Stimulated activated naive CD4-positive, alpha-beta T cell treated with Interleukin-2 at 50 U/mL for 16 hours (primary cell): ENCODE measurements around the gene MYRIP.
"Not testable (repeated sequence)": the region's sequence is repeated elsewhere in the genome, so short reads cannot be mapped to it uniquely, and the experiment has no call there.

Experiments
- DNase-seq: peaks from one replicate; lab custom pipeline; 2025; lab: John Stamatoyannopoulos, UW

The MYRIP gene

GRCh38 chr3:39808467-39809180, 785 bp upstream of the MYRIP start:
- no peak for DNase-seq

DNA sequence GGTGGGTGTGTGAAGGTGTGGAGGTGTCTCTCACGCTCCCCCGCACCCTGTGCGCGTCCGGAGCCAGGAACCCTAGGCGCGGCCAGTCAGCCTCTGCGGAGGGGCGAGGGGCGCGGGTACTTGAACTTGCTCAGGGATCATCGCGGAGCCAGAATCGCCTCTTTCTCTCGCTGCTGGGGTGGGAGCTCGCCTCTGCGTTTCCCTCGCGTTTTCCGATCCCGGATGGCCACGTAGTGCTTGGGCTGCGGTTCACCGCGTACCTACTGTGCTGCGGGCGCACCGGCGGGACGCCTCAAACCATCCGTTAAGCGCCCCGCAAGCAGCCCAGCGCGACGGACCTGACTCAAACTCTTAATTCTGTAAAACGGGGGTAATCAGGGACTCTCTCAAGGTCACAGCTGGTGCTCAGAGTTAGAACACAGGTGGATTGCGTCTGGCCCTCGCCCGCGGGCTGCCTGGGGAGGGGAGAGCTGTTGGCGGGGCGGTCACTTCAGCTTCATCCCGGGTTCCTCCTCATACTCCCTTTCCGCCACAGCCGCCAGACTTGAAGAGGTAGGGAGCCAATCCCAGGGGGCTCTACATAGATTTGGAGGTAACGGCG, 686 bp downstream of the MYRIP start:
- no peak for DNase-seq

DNA sequence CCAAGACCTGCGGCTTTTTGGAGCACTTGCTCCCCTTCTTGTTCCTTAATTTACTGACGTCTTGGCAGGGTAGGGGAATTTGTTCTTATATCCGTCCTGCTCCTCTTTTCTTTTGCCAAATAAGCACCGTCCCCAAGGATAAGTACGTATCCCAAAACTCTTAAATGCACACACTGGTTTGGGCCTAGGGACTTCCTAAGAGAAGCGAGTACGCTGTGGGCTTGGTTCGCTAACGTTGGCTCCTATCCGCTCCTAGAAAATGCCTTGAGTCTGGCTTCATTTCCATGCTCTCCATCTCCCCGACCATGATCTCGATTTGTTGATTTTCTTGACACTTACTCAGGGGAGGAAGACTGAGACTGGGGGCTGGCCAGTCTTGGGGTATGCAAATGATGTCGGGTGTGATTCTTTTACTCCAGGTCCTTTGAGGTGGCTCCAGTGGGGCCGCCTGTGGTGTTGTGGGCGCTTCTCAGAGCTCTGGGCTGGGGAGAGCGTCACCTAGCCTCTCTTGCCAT, 1.3 kb downstream of the MYRIP start:
- DNase-seq, result no peak

DNA sequence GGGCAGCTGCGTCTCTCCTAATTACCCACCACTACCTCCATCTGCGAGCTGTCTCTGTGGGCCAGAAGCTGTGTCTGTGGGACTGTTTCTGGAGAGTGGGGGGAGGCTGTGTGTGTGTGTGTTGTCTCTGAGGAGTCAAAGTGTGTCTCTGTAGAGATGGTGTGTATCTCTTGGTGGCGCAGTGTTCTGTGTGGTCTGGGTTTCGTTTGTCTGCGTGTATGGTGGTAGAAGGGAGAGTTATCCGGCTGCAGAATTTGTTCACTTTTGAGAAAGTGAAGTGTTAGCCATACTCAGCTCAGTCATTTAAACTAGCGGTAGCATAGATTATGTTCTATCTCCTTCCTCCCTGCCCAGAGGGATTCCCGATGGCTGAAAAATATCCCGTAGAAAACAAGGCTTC, 2.2 kb downstream of the MYRIP start:
- no peak for DNase-seq

DNA sequence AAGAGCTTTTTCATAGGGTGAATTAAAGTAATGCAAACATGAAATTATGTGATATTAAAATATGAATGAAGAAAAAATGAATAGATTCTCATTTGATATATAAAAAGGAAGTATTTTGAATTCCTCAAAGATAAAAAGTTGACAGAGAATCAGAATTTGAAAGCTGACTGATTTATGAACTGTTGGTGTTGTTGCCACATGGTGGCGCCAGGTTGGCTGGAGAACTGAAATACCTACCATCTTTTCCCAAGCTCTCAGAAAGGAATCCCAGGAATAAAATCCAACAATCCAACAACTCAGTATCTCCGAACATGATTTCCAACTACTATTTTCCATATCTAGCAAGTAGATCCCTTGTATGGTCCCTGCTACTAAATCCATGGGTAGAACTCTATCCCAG, 3.1 kb downstream of the MYRIP start:
- no peak for DNase-seq

DNA sequence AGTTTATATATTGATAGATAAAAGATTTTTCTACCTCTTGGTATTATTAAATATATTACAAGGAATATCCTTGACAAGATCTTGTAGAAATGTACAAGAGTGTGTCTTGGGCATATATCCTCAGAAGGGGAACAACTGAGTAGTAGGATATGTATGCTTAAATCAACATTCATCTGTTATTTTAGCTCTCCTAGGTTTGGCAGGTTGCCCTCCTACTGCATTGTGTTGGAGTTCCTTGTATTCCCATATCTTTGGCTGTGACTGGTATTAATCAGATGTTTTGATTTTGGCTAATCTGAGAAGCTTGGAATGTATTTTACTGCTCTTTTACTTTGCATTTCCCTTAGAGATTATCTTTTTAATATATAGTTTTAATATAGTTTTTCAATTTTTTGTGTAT, 4.6 kb downstream of the MYRIP start:
- no peak for DNase-seq

DNA sequence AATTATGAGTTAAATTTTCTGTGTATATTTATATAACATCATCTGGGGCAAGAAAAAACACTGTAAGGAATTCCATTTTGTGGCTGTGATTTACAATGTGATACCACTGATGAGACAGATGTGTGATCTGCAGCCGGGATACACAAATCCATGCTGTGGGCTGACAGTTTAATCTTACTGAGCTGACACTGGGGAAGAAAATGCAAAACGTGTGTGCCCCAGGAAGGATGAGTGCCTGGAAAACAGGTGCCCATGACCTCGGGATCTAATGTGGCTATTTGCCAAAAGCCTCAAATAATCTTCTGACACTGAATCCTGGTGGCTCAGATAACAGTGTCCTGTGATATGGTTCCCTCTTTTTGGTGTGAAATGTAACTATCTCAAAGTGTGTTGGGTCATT, 10.5 kb downstream of the MYRIP start:
- no peak for DNase-seq

DNA sequence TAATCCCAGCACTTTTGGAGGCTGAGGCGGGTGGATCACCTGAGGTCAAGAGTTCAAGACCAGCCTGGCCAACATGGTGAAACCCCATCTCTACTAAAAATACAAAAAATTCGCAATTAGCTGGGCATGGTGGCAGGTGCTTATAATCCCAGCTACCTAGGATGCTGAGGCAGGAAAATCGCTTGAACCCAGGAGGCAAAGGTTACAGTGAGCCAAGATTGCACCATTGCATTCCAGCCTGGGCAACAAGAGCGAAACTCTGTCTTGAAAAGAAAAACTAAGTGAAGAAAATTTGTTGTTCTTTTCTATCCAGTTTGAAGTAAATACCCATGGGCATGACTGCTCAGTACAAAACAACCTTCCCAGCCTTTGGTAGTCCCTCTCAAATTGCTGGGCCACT, 24.4 kb downstream of the MYRIP start:
- not testable (repeated sequence) for DNase-seq

DNA sequence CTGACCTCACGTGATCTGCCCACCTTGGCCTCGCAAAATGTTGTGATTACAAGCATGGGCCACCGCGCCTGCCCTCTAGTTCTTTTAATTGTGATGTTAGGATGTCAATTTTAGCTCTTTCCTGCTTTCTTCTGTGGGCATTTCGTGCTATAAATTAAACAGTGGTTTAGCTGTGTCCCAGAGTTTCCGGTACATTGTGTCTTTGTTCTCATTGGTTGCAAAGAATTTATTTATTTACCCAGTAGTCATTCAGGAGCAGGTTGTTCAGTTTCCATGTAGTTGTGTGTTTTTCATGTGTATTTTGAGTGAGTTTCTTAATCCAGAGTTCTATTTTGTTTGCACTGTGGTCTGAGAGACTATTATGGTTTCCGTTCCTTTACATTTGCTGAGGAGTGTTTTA, 30.1 kb downstream of the MYRIP start:
- DNase-seq, result no peak

DNA sequence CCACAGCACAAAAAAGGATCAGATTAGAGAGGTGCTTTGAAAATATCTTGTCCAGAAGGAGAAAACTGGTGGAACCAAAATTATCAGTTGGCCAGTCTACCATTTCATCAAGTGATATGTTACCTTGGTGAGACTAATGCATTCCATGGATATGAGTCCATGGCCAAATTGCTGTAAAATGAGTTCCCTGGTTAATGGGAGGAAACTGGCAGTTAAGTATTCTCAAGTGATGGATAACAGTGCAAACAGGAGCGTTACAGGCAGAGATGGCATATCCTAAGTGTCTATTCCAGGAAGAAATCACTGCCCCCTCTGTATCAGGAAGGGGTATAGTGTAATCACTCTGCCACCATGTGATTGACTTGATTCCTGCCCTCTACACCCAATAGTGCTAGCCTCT, 34.0 kb downstream of the MYRIP start:
- DNase-seq, result no peak

- no peak for DNase-seq
These were observed 39.0 kb downstream of the MYRIP start for GRCh38 chr3:39848365-39848764.

GRCh38 chr3:39849992-39850715, 40.7 kb downstream of the MYRIP start:
- DNase-seq, result no peak

GRCh38 chr3:39850716-39851032, 41.3 kb downstream of the MYRIP start:
- DNase-seq, result no peak

DNA sequence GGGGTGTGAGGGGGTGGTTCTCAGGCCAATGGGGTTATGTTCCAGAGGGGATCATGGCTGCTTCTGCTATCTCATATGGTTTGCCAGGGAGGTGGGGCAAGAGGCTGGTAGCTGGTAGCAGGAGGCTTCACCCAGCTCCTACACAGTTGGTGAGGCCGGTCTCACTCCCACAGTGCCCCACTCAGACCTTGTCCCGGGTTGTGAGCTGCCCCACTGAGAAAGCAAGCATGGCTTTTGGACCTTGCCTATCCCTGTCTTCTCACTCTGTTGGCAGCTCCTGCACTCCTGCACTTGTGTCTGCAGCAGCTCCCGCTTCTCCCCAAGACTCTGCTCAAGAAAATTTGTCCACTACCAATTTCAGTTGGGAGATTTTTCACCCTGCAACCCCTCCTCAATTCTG, 46.1 kb downstream of the MYRIP start:
- DNase-seq, result no peak

GRCh38 chr3:39869890-39870289, 60.5 kb downstream of the MYRIP start:
- no peak for DNase-seq

GRCh38 chr3:39870706-39871105, 61.3 kb downstream of the MYRIP start:
- DNase-seq, result no peak

DNA sequence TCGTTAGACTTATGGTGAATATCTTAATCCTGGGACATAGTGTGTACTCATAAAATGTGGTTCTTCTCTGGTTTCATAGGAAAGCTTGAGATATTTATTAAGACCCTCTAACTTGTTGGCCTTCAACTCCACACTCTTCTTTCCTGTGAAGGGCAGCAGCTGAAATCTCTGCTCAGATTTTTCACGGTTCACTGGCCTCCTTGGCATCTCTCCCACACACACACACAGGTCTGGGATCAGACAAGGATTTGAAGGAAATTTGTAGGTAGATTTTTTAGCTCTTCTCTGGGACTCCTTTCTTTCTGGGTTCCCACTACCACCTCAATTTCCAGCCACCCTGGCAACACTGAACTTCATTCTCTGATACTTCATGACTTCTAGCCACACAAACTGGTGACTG, 70.2 kb downstream of the MYRIP start:
- no peak for DNase-seq

DNA sequence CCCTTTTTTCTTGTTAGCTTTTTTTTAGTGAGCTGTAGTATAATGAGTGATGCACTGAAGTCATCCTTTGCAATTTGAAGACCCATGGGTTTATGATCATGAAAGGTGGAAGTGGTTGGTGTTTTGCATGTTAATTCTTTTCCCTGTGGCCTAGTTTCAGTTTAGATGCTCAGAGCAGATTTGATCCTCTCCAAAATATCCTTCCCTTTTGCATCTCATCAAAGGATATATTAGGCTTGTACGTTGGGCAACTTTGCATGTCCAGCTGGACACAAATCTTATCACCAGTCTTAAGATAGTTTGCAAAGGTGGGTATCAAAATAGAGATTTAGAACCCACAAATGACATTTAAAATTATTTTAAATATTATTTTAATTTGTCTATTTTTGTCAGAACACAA, 72.7 kb downstream of the MYRIP start:
- no peak for DNase-seq

DNA sequence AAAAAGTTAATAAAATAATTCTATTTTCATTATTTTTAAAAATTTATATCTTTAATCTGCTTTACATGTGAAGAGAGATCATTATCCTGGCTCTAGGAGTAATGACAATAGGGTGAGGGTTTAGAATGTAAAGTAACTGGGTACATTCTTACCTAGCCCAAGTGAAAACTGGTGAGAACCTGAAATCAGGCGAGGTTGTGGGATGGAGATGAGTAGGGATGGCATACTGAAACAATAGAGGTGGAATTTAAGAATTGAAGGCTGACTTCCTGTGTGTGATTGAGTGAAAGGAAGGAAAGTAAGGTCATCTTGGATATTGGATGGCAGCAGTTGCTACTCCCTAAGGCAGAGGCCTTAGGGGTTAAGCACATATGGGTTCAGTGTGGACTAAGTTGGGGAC, 82.7 kb downstream of the MYRIP start:
- DNase-seq, result no peak

GRCh38 chr3:39896184-39896583, 86.8 kb downstream of the MYRIP start:
- no peak for DNase-seq

- DNase-seq, result no peak
These were observed 91.1 kb downstream of the MYRIP start for GRCh38 chr3:39900462-39901002.

DNA sequence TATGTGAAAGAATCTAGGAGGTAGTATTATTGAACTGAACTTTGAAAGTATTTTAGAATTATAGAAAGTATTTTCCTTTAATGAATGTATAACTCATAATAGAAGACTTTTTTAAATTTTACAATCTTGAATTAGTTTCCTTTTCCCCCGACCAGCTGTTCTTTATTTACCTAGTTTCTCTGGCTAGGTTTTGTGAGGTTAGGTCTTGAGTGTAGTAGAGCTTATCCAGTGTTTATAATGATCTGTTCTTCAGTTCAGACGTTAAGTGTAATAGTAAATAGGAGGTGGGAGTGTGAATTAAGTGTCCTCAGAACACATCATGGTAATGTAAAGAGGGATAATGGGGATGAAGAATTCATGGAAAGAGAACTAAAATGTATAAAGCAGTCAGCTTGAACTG, 93.8 kb downstream of the MYRIP start:
- no peak for DNase-seq

- DNase-seq, result no peak
These were observed 96.4 kb downstream of the MYRIP start for GRCh38 chr3:39905788-39906187.
